ENCODE data around the gene ASXL1.

ASXL1 gene

DNA sequence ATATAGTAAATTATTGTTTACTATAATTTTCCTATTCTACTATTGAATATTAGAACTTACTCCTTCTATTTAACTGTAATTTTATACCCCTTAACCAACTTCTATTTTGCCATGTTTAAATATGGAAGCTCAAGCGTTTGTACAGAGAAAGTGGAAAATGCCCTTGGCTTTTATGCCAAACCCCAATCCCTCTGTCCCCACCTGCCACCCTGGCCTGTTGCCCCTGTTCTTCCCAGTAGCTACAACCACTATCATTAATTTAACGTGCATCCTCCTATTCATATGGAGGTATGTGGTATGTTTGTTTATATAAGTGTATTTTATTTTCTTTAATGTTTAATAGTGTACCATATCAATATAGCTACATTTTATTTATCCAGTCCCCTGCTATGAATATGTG lies 58.1 kb downstream of the ASXL1 start:
- TF ChIP-seq, protein P1, sequence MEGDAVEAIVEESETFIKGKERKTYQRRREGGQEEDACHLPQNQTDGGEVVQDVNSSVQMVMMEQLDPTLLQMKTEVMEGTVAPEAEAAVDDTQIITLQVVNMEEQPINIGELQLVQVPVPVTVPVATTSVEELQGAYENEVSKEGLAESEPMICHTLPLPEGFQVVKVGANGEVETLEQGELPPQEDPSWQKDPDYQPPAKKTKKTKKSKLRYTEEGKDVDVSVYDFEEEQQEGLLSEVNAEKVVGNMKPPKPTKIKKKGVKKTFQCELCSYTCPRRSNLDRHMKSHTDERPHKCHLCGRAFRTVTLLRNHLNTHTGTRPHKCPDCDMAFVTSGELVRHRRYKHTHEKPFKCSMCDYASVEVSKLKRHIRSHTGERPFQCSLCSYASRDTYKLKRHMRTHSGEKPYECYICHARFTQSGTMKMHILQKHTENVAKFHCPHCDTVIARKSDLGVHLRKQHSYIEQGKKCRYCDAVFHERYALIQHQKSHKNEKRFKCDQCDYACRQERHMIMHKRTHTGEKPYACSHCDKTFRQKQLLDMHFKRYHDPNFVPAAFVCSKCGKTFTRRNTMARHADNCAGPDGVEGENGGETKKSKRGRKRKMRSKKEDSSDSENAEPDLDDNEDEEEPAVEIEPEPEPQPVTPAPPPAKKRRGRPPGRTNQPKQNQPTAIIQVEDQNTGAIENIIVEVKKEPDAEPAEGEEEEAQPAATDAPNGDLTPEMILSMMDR (IDR thresholded peaks at IDR 0.05; ENCODE audit: low read depth, low read length): no peak
- in situ Hi-C loops (cut with HindIII; ENCODE audit: low sequenced_read_pairs): no loop called here
- H3K4me3 ChIP-seq (ENCODE audit: low read depth, low read length): no peak overlapping the region
- DNase-seq (ENCODE audit: low read depth, low spot score): no peak

GRCh38 chr20:32418376-32418775 lies 60.2 kb downstream of the ASXL1 start:
- TF ChIP-seq, protein P1 (IDR thresholded peaks at IDR 0.05; ENCODE audit: low read depth, low read length): no peak
- no peak for DNase-seq (ENCODE audit: low read depth, low spot score)
- in situ Hi-C loops (cut with HindIII; ENCODE audit: low sequenced_read_pairs): no loop called here
- no peak overlapping the region for H3K4me3 ChIP-seq (ENCODE audit: low read depth, low read length)

DNA sequence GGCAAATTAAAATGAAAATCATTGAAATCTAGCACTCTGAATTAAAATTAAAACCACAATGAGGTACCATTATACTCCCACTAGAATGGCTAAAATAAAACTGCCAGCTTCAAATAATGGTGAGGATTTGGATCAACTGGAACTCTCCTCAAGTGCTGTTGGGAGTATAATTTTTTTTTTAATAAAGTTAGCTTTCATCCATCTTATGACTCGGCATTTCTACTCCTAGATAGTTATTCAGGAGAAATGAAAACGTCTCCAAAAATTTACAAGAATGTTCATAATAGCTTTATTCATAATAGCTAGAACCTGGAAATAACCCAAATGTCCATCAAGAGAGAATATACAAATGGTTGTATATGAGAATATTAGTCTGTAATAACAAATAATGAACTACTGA lies 63.2 kb downstream of the ASXL1 start:
- DNase-seq (ENCODE audit: low read depth, low spot score): no peak
- TF ChIP-seq, protein P1 (IDR thresholded peaks at IDR 0.05; ENCODE audit: low read depth, low read length): no peak
- no peak overlapping the region for H3K4me3 ChIP-seq (ENCODE audit: low read depth, low read length)
- in situ Hi-C loops (cut with HindIII; ENCODE audit: low sequenced_read_pairs): no loop called here

DNA sequence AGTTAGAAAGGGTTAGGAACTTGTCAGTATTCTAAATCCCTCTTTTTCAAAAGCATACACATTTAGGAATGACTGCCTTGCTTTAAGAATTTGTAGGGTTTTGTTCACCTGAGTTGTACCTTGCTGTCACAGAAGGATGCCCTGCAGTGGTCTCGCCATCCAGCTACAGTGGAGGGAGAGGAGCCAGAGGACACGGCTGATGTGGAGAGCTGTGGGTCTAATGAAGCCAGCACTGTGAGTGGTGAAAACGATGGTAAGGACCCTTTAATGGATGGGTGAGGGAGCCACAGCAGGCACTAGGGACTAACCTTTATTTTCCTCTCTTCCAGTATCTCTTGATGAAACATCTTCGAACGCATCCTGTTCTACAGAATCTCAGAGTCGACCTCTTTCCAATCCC lies 69.9 kb downstream of the ASXL1 start:
- DNase-seq (ENCODE audit: low read depth, low spot score): no peak
- no peak overlapping the region for H3K4me3 ChIP-seq (ENCODE audit: low read depth, low read length)
- TF ChIP-seq, protein P1 (IDR thresholded peaks at IDR 0.05; ENCODE audit: low read depth, low read length): no peak
- in situ Hi-C loops (cut with HindIII; ENCODE audit: low sequenced_read_pairs): no loop called here

- in situ Hi-C loops (cut with HindIII; ENCODE audit: low sequenced_read_pairs): no loop called here
- DNase-seq (ENCODE audit: low read depth, low spot score): no peak
- TF ChIP-seq, protein P1 (IDR thresholded peaks at IDR 0.05; ENCODE audit: low read depth, low read length): no peak
- no peak overlapping the region for H3K4me3 ChIP-seq (ENCODE audit: low read depth, low read length)
Observed at GRCh38 chr20:32429343-32429742, 71.2 kb downstream of the ASXL1 start.

GRCh38 chr20:32429745-32430360 lies 71.7 kb downstream of the ASXL1 start:
- TF ChIP-seq, protein P1 (IDR thresholded peaks at IDR 0.05; ENCODE audit: low read depth, low read length): no peak
- no peak for DNase-seq (ENCODE audit: low read depth, low spot score)

More at GRCh38 chr20:32429745-32430360, 71.7 kb downstream of the ASXL1 start:
- in situ Hi-C loops (cut with HindIII; ENCODE audit: low sequenced_read_pairs): no loop called here
- no peak overlapping the region for H3K4me3 ChIP-seq (ENCODE audit: low read depth, low read length)
